B cell (primary cell): Measurements from ENCODE around the gene MAPRE2. TPM values are rescaled to one million over a fixed set of nuclear protein-coding genes. Genes with fewer than 3 reads are reported as not detected.

Source experiments
- ATAC-seq: fragments of 200-7000 bp; cut with Tn5 transposase; one replicate; pipeline ENCODE4 v1.10.0; 2021; ENCODE audit warnings: low read depth, mild to moderate bottlenecking, moderate number of reproducible peaks, moderate library complexity
- CTCF ChIA-PET: fragments of 350-600 bp; sonication (Branson Sonifier 250); formaldehyde crosslinking; loops from one replicate; lab custom pipeline; 2021; ENCODE audit warnings: antibody characterized with exemption, inconsistent platforms; lab: Charles Lee
- POLR2A ChIA-PET: fragments of 350-600 bp; sonication (Branson Sonifier 250); formaldehyde crosslinking; loops from one replicate; lab custom pipeline; 2021; ENCODE audit warnings: antibody characterized with exemption; lab: Charles Lee
- DNase-seq: peaks from one replicate; pipeline ENCODE4 v3.0.0; 2013
- H2AFZ ChIP-seq: 2 replicates; pipeline ENCODE4 v1.6.1; 2012; ENCODE audit warnings: mild to moderate bottlenecking, low read depth, low read length; ENCODE audit not compliant: insufficient read depth, poor library complexity, severe bottlenecking
- H3K27ac ChIP-seq, 2 donors: 1 replicate in 1 of 2; 2 replicates in 1 of 2; pipeline ENCODE4 v1.5.1; 2012 to 2013; ENCODE audit warnings: low read length in 2 of 2, mild to moderate bottlenecking in 2 of 2, moderate library complexity in 1 of 2
- H3K27me3 ChIP-seq, 4 experiments: fragments of 200-600 bp in 1 of 4; sonication (generic) in 1 of 4; replicated peaks in 1 of 4; 1 replicate in 2 of 4; 2 replicates in 2 of 4; pipeline versions ENCODE4 v1.6.1 to v1.7.0; 2013 to 2016; ENCODE audit warnings: low read length in 3 of 4, mild to moderate bottlenecking in 2 of 4, mixed read lengths in 1 of 4, moderate library complexity in 1 of 4; ENCODE audit not compliant: insufficient read depth in 4 of 4, control insufficient read depth in 3 of 4; ENCODE audit errors: control extremely low read depth in 1 of 4
- H3K36me3 ChIP-seq, 2 experiments: replicated peaks in 1 of 2; 1 replicate in 1 of 2; 2 replicates in 1 of 2; pipeline versions ENCODE4 v1.6.1 to v1.7.1; 2013; ENCODE audit warnings: low read length in 1 of 2; ENCODE audit not compliant: insufficient read depth in 2 of 2, control insufficient read depth in 1 of 2; ENCODE audit errors: control extremely low read depth in 1 of 2, extremely low read depth in 1 of 2
- H3K4me1 ChIP-seq, 2 donors: fragments of 200-600 bp in 1 of 2; sonication (generic) in 1 of 2; 1 replicate in 1 of 2; 2 replicates in 1 of 2; pipeline versions ENCODE4 v1.5.1 to v1.6.1; 2013 to 2017; ENCODE audit warnings: low read length in 2 of 2; ENCODE audit not compliant: control insufficient read depth in 2 of 2, insufficient read depth in 2 of 2
- H3K4me2 ChIP-seq: replicated peaks from 2 replicates; pipeline ENCODE3; 2012; ENCODE audit warnings: mild to moderate bottlenecking, low read depth, low read length; ENCODE audit not compliant: poor library complexity, severe bottlenecking
- H3K4me3 ChIP-seq, 5 experiments: fragments of 200-600 bp in 1 of 5; sonication (generic) in 1 of 5; 1 replicate in 3 of 5; 2 replicates in 2 of 5; pipeline versions ENCODE4 v1.5.1 to v1.7.0; 2011 to 2016; ENCODE audit warnings: low read length in 4 of 5, mild to moderate bottlenecking in 4 of 5, low read depth in 2 of 5, control low read depth in 1 of 5, moderate library complexity in 1 of 5; ENCODE audit not compliant: insufficient read depth in 1 of 5; ENCODE audit errors: control extremely low read depth in 1 of 5, extremely low read depth in 1 of 5
- H3K79me2 ChIP-seq: fragments of 200-600 bp; sonication (generic); one replicate; pipeline ENCODE4 v1.6.0; 2016; ENCODE audit warnings: low read length; ENCODE audit not compliant: control insufficient read depth, insufficient read depth
- H3K9ac ChIP-seq: fragments of 200-600 bp; sonication (generic); 2 replicates; pipeline ENCODE4 v1.6.1; 2017; ENCODE audit warnings: mild to moderate bottlenecking, low read length, moderate library complexity
- H3K9me3 ChIP-seq, 3 donors: one replicate each; pipeline versions ENCODE4 v1.6.1 to v1.7.1; 2013; ENCODE audit warnings: low read length in 2 of 3; ENCODE audit not compliant: control insufficient read depth in 2 of 3, insufficient read depth in 1 of 3; ENCODE audit errors: control extremely low read depth in 1 of 3
- H4K20me1 ChIP-seq: 2 replicates; pipeline ENCODE4 v1.6.0; 2012; ENCODE audit warnings: mild to moderate bottlenecking, low read length; ENCODE audit not compliant: insufficient read depth, control insufficient read depth, poor library complexity, severe bottlenecking
- H3K27ac Mint-ChIP-seq: one replicate; pipeline ENCODE4 v1.8.0; 2021; ENCODE audit warnings: mixed read lengths
- H3K27me3 Mint-ChIP-seq: one replicate; pipeline ENCODE4 v1.8.0; 2021; ENCODE audit warnings: mixed read lengths
- H3K4me1 Mint-ChIP-seq: one replicate; pipeline ENCODE4 v1.8.0; 2021; ENCODE audit warnings: mixed read lengths
- H3K4me3 Mint-ChIP-seq: one replicate; pipeline ENCODE4 v1.8.0; 2021; ENCODE audit warnings: mixed read lengths
- H3K9me3 Mint-ChIP-seq: one replicate; pipeline ENCODE4 v1.8.0; 2022; ENCODE audit warnings: mixed read lengths; ENCODE audit not compliant: insufficient read depth
- CTCF ChIP-seq: fragments of 200-600 bp; IDR thresholded peaks from one replicate; pipeline ENCODE4 v1.8.0; 2022; ENCODE audit warnings: antibody characterized with exemption, mild to moderate bottlenecking
- EZH2 ChIP-seq: IDR thresholded peaks from 2 replicates; pipeline ENCODE4 v1.6.1; 2012; ENCODE audit warnings: borderline replicate concordance, low read depth, mild to moderate bottlenecking, moderate library complexity, low read length; ENCODE audit not compliant: insufficient read depth, poor library complexity, severe bottlenecking
- WGBS: methylation state at CpG from one replicate; pipeline ENCODE4 v1.1.5; 2013; ENCODE audit warnings: missing lambda C conversion rate; ENCODE audit not compliant: insufficient coverage; 5-methylcytosine and 5-hydroxymethylcytosine counted together
- intact Hi-C: fragments of 100-400 bp; cut with micrococcal nuclease; formaldehyde crosslinking; loops from one replicate; pipeline ENCODE4 v1.10.0; 2022
- polyA plus RNA-seq: library from polyadenylated mRNA; depleted of rRNA; stranded (reverse); fragments of >200 nt; gene quantifications from 2 replicates; pipeline ENCODE4 v1.2.3, GENCODE V29; 2012
- total RNA-seq, 2 donors: library from RNA; stranded (reverse); fragments of 120-200 nt in 1 of 2; gene quantifications; 1 replicate in 1 of 2; 2 replicates in 1 of 2; pipeline versions ENCODE4 v1.2.3 to v1.2.4, GENCODE V29; 2013 to 2022

Gene MAPRE2
- total and polyA plus RNA-seq, 2 donors (not counting 1 experiment from before 2014, with no cell fraction given) = 36.7 to 63.3 TPM

GRCh38 chr18:35074581-35074980 is 33.4 kb downstream of the MAPRE2 start:
- Histone ChIP-seq H3K4me3 (no peak overlapping the region), H3K9ac (no peak overlapping the region), H3K4me1 (peaks cover 7 to 17% of the 10 kb centered on the region in 2 donors), H3K27me3 (no peaks in the 10 kb centered on the region), H3K9me3 (no peaks in the 10 kb centered on the region), H3K36me3 (peaks cover 16 to 30% of the 10 kb centered on the region in 2 experiments), H3K27ac (no peak overlapping the region), H4K20me1 (peaks cover 31% of the 10 kb centered on the region), H3K4me2 (no peak overlapping the region), H2AFZ (no peak overlapping the region), H3K79me2 (peaks cover 77% of the 10 kb centered on the region)
- intact Hi-C loops = loop anchor here (5.0 kb wide), 2 partner anchors 33 to 47 kb away; no protein-coding TSS in a partner anchor
- Mint-ChIP-seq H3K27me3 (no peaks in the 10 kb centered on the region), H3K9me3 (no peaks in the 10 kb centered on the region), H3K4me1 (peaks cover 48% of the 10 kb centered on the region), H3K4me3 (no peak overlapping the region), H3K27ac (no peak overlapping the region)
- DNase-seq (no peak), ATAC-seq (no peak)
- ChIA-PET CTCF (interaction anchor here (0.5 to 5.0 kb wide), 6 partner anchors 34 to 1009 kb away, joined by 4 to 33 read pairs (median 6); partner anchors contain the start of gene MAPRE2), POLR2A (no interaction called here)
- no CpG with 5 or more reads among the region's 1 CpG for WGBS
- no peak for TF ChIP-seq EZH2
- TF ChIP-seq CTCF = no peak

- DNase-seq = no peak
- H3K27ac Mint-ChIP-seq = no peak overlapping the region
- Histone ChIP-seq H3K4me1 (peaks cover 7 to 17% of the 10 kb centered on the region in 2 donors), H3K9me3 (no peaks in the 10 kb centered on the region), H3K27ac (no peak overlapping the region), H4K20me1 (peaks cover 29% of the 10 kb centered on the region), H3K79me2 (peaks cover 77% of the 10 kb centered on the region), H2AFZ (no peak overlapping the region), H3K4me2 (no peak overlapping the region), H3K4me3 (no peak overlapping the region), H3K27me3 (no peaks in the 10 kb centered on the region), H3K36me3 (peaks cover 18 to 28% of the 10 kb centered on the region in 2 experiments), H3K9ac (no peak overlapping the region)
- no peak overlapping the region for H3K4me3 Mint-ChIP-seq
- ChIA-PET POLR2A (no interaction called here), CTCF (interaction anchor here (2.9 to 5.0 kb wide), 2 partner anchors 34 to 48 kb away, joined by 9 to 33 read pairs; partner anchors contain the start of gene MAPRE2)
- no peak for TF ChIP-seq CTCF
- no peak for TF ChIP-seq EZH2
- 94% methylated on average over 4 of the region's 6 CpGs for WGBS
- peaks cover 48% of the 10 kb centered on the region for H3K4me1 Mint-ChIP-seq
- no peaks in the 10 kb centered on the region for H3K27me3 Mint-ChIP-seq
- no peaks in the 10 kb centered on the region for H3K9me3 Mint-ChIP-seq
- no peak for ATAC-seq
- intact Hi-C loops = no loop called here
Measured at GRCh38 chr18:35075132-35075531, 33.9 kb downstream of the MAPRE2 start.
